HG02970 (cell line): ENCODE results near the gene ARID5B.

Source experiments
- ATAC-seq: cut with Tn5 transposase; IDR thresholded peaks from one replicate; pipeline ENCODE4 v1.9.1; 2021; ENCODE audit warnings: mild to moderate bottlenecking, moderate library complexity, moderate number of reproducible peaks; ENCODE audit not compliant: unreplicated experiment, low FRiP score

Gene ARID5B

GRCh38 chr10:61902445-61903220, 1.1 kb downstream of the ARID5B start:
- ATAC-seq: peak; percentile 7

GRCh38 chr10:61903221-61903927, 1.9 kb downstream of the ARID5B start:
- peak; percentile 39 for ATAC-seq

- ATAC-seq: no peak
Observed at GRCh38 chr10:61903928-61904344, 2.4 kb downstream of the ARID5B start.

- ATAC-seq: peak; percentile 45
Observed at GRCh38 chr10:61904733-61905725, 3.5 kb downstream of the ARID5B start.

GRCh38 chr10:61905837-61906561, 4.5 kb downstream of the ARID5B start:
- no peak for ATAC-seq

GRCh38 chr10:61906562-61906901, 5.0 kb downstream of the ARID5B start:
- ATAC-seq: no peak

- no peak for ATAC-seq
Observed at GRCh38 chr10:61907011-61907410, 5.5 kb downstream of the ARID5B start.

GRCh38 chr10:61907587-61907986, 6.1 kb downstream of the ARID5B start:
- no peak for ATAC-seq

- ATAC-seq: no peak
Observed at GRCh38 chr10:61910226-61910805, 8.8 kb downstream of the ARID5B start.

GRCh38 chr10:61910894-61911293, 9.4 kb downstream of the ARID5B start:
- ATAC-seq: no peak

- no peak for ATAC-seq
Observed at GRCh38 chr10:61911425-61911824, 9.9 kb downstream of the ARID5B start.

- ATAC-seq: no peak
Observed at GRCh38 chr10:61912981-61913380, 11.5 kb downstream of the ARID5B start.

- no peak for ATAC-seq
Observed at GRCh38 chr10:61918140-61918539, 16.6 kb downstream of the ARID5B start.

GRCh38 chr10:61918989-61919388, 17.5 kb downstream of the ARID5B start:
- ATAC-seq: no peak

GRCh38 chr10:61919646-61920215, 18.2 kb downstream of the ARID5B start:
- no peak for ATAC-seq

GRCh38 chr10:61921143-61921542, 19.6 kb downstream of the ARID5B start:
- ATAC-seq: no peak

GRCh38 chr10:61923210-61923949, 21.9 kb downstream of the ARID5B start:
- no peak for ATAC-seq

- no peak for ATAC-seq
Observed at GRCh38 chr10:61923950-61924274, 22.4 kb downstream of the ARID5B start.

- ATAC-seq: no peak
Observed at GRCh38 chr10:61929555-61929954, 28.1 kb downstream of the ARID5B start.
